GM18511 (cell line): ENCODE data around the gene RAB31.

Experiments
- ATAC-seq: cut with Tn5 transposase; IDR thresholded peaks from one replicate; pipeline ENCODE4 v1.9.1; 2021; ENCODE audit warnings: mild to moderate bottlenecking, moderate library complexity; ENCODE audit not compliant: unreplicated experiment

The RAB31 gene

GRCh38 chr18:9737006-9737405 lies 28.9 kb downstream of the RAB31 start:
- no peak for ATAC-seq

- ATAC-seq = no peak
Measured at GRCh38 chr18:9737472-9738121, 29.5 kb downstream of the RAB31 start.

- no peak for ATAC-seq
Measured at GRCh38 chr18:9738266-9738969, 30.3 kb downstream of the RAB31 start.

- ATAC-seq = no peak
Measured at GRCh38 chr18:9739516-9739915, 31.4 kb downstream of the RAB31 start.

GRCh38 chr18:9740071-9740470 lies 32.0 kb downstream of the RAB31 start:
- no peak for ATAC-seq

- no peak for ATAC-seq
Measured at GRCh38 chr18:9741406-9741792, 33.3 kb downstream of the RAB31 start.

- ATAC-seq = no peak
Measured at GRCh38 chr18:9741793-9742523, 33.9 kb downstream of the RAB31 start.

GRCh38 chr18:9742524-9743131 lies 34.5 kb downstream of the RAB31 start:
- no peak for ATAC-seq

GRCh38 chr18:9743200-9744016 lies 35.3 kb downstream of the RAB31 start:
- ATAC-seq = no peak

GRCh38 chr18:9746958-9747357 lies 38.9 kb downstream of the RAB31 start:
- ATAC-seq = no peak

GRCh38 chr18:9749611-9750010 lies 41.5 kb downstream of the RAB31 start:
- ATAC-seq = no peak

GRCh38 chr18:9750112-9750511 lies 42.0 kb downstream of the RAB31 start:
- no peak for ATAC-seq

GRCh38 chr18:9750606-9751304 lies 42.7 kb downstream of the RAB31 start:
- ATAC-seq = no peak

GRCh38 chr18:9751371-9752031 lies 43.4 kb downstream of the RAB31 start:
- no peak for ATAC-seq

GRCh38 chr18:9753846-9754245 lies 45.7 kb downstream of the RAB31 start:
- ATAC-seq = no peak

- no peak for ATAC-seq
Measured at GRCh38 chr18:9755110-9755509, 47.0 kb downstream of the RAB31 start.

- ATAC-seq = no peak
Measured at GRCh38 chr18:9755615-9756014, 47.5 kb downstream of the RAB31 start.

GRCh38 chr18:9756271-9756932 lies 48.3 kb downstream of the RAB31 start:
- no peak for ATAC-seq

GRCh38 chr18:9756933-9757470 lies 48.9 kb downstream of the RAB31 start:
- ATAC-seq = no peak
